Measurements from ENCODE around the gene RPL32. TPM values are rescaled to one million over a fixed set of nuclear protein-coding genes. Genes with fewer than 3 reads are reported as not detected.

Gene RPL32
- polyA plus RNA-seq, 4 donors, result 1,296 to 2,718 (median 2,420) TPM

DNA sequence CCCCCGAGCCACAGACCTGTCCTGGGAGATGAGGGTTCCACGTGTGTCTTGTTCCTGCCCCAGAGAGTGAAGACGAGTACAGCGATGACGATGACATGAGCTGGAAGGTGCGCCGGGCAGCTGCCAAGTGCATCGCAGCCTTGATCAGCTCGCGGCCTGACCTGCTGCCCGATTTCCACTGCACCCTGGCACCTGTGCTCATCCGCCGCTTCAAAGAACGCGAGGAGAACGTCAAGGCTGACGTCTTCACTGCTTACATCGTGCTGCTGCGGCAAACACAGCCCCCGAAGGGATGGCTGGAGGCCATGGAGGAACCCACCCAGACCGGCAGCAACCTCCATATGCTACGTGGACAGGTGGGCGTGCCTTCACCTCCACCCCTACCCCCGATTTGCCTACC, 26.3 kb downstream of the RPL32 start:
- Histone ChIP-seq H3K4me3 (ENCODE audit: low read depth in 1 of 3, low read length in 3 of 3) (no peak overlapping the region), H3K4me1 (ENCODE audit: control insufficient read depth in 3 of 3, insufficient read depth in 2 of 3, low read depth in 1 of 3, low read length in 2 of 3) (no peaks in the 10 kb centered on the region), H3K27me3 (ENCODE audit: control insufficient read depth in 3 of 3, insufficient read depth in 3 of 3, low read length in 3 of 3) (no peaks in the 10 kb centered on the region), H3K36me3 (ENCODE audit: control insufficient read depth in 3 of 3, insufficient read depth in 2 of 3, low read depth in 1 of 3, low read length in 3 of 3) (peaks cover 0 to 27% (median 0%) of the 10 kb centered on the region in 3 donors), H3K9me3 (ENCODE audit: control insufficient read depth in 2 of 2, insufficient read depth in 1 of 2, low read depth in 1 of 2, low read length in 1 of 2) (no peaks in the 10 kb centered on the region), H3K27ac (ENCODE audit: low read depth in 1 of 3, low read length in 2 of 3) (no peak overlapping the region)
- DNase-seq (no peak), FAIRE-seq (no peak)
- 82 to 91% (median 87%) methylated on average over 24 of the region's 24 CpGs for WGBS, 3 donors

DNA sequence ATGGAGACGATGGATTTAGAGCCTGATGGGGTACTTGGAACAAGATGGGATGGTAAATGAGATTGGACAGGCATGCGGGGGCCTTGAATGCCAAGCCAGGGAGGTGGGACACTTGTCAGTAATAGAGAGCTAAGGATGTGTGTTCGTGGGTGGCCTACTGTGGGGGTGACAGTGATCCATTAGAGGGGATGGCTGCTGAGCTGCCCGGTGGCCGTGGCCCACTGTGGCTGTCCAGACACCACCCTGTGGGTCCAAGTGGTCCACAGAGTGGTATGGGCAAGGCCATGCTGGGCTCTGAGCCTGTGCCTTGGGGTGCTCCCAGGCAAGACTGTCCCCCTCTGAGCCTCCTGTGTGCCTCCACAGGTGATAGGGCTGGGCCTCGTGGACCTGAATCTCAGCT, 27.4 kb downstream of the RPL32 start:
- Histone ChIP-seq H3K27me3 (ENCODE audit: control insufficient read depth in 3 of 3, insufficient read depth in 3 of 3, low read length in 3 of 3) (no peaks in the 10 kb centered on the region), H3K36me3 (ENCODE audit: control insufficient read depth in 3 of 3, insufficient read depth in 2 of 3, low read depth in 1 of 3, low read length in 3 of 3) (peaks cover 0 to 24% (median 0%) of the 10 kb centered on the region in 3 donors), H3K27ac (ENCODE audit: low read depth in 1 of 3, low read length in 2 of 3) (no peak overlapping the region), H3K4me1 (ENCODE audit: control insufficient read depth in 3 of 3, insufficient read depth in 2 of 3, low read depth in 1 of 3, low read length in 2 of 3) (no peaks in the 10 kb centered on the region), H3K9me3 (ENCODE audit: control insufficient read depth in 2 of 2, insufficient read depth in 1 of 2, low read depth in 1 of 2, low read length in 1 of 2) (no peaks in the 10 kb centered on the region), H3K4me3 (ENCODE audit: low read depth in 1 of 3, low read length in 3 of 3) (no peak overlapping the region)
- DNase-seq, result no peak
- FAIRE-seq, result no peak
- 81 to 90% (median 89%) methylated on average over 6 of the region's 6 CpGs for WGBS, 3 donors

DNA sequence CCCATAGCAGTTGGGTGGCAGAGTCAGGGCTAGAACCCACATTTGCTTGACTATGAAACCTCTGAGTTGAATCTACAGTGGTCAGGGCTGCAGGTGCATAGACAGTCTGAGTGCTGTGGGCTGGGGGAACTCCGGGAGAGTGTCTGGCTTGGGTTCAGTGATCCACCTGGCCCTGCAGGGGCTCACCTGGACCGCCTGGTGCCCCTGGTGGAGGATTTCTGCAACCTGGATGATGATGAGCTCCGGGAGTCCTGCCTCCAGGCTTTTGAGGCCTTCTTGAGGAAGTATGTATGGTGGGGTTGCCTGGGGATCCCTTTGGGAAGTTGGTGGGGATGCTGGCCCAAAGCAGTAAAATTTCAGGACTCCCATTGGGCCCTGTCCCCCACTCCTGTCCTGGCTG, 28.6 kb downstream of the RPL32 start:
- WGBS, 3 donors, result 84 to 92% (median 89%) methylated on average over 3 of the region's 3 CpGs
- no peaks in the 10 kb centered on the region for H3K9me3 ChIP-seq (ENCODE audit: control insufficient read depth in 2 of 2, insufficient read depth in 1 of 2, low read depth in 1 of 2, low read length in 1 of 2)
- DNase-seq, result no peak
- no peaks in the 10 kb centered on the region for H3K4me1 ChIP-seq (ENCODE audit: control insufficient read depth in 3 of 3, insufficient read depth in 2 of 3, low read depth in 1 of 3, low read length in 2 of 3)
- H3K27me3 ChIP-seq (ENCODE audit: control insufficient read depth in 3 of 3, insufficient read depth in 3 of 3, low read length in 3 of 3), result no peaks in the 10 kb centered on the region
- peaks cover 0 to 24% (median 0%) of the 10 kb centered on the region in 3 donors for H3K36me3 ChIP-seq (ENCODE audit: control insufficient read depth in 3 of 3, insufficient read depth in 2 of 3, low read depth in 1 of 3, low read length in 3 of 3)
- no peak for FAIRE-seq
- no peak overlapping the region for H3K27ac ChIP-seq (ENCODE audit: low read depth in 1 of 3, low read length in 2 of 3)
- H3K4me3 ChIP-seq (ENCODE audit: low read depth in 1 of 3, low read length in 3 of 3), result no peak overlapping the region

DNA sequence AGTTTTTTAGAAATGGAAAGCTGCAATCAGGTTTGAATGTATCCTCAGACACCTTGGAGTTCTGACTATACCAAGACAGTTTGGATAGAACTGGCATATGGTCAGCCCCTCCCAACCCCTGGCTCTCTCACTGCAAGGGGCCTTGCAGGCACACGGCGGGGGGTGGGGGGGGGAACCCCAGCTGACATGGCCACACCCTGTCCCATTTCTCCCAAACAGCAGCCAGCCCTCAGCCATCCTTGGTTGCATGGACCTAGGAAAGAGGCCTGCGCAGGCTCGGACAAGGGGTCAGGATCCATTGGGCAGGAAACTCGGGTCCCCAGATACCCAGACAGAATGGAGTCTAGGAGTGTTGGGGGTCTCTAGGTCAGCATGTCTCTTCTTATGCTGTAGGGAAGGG, 30.4 kb downstream of the RPL32 start:
- Histone ChIP-seq H3K27ac (ENCODE audit: low read depth in 1 of 3, low read length in 2 of 3) (no peak overlapping the region), H3K36me3 (ENCODE audit: control insufficient read depth in 3 of 3, insufficient read depth in 2 of 3, low read depth in 1 of 3, low read length in 3 of 3) (peaks cover 0 to 14% (median 0%) of the 10 kb centered on the region in 3 donors), H3K4me1 (ENCODE audit: control insufficient read depth in 3 of 3, insufficient read depth in 2 of 3, low read depth in 1 of 3, low read length in 2 of 3) (no peaks in the 10 kb centered on the region), H3K27me3 (ENCODE audit: control insufficient read depth in 3 of 3, insufficient read depth in 3 of 3, low read length in 3 of 3) (no peaks in the 10 kb centered on the region), H3K9me3 (ENCODE audit: control insufficient read depth in 2 of 2, insufficient read depth in 1 of 2, low read depth in 1 of 2, low read length in 1 of 2) (no peaks in the 10 kb centered on the region), H3K4me3 (ENCODE audit: low read depth in 1 of 3, low read length in 3 of 3) (no peak overlapping the region)
- 63 to 76% (median 64%) methylated on average over 5 of the region's 5 CpGs for WGBS, 3 donors
- FAIRE-seq (no peak), DNase-seq (no peak)

DNA sequence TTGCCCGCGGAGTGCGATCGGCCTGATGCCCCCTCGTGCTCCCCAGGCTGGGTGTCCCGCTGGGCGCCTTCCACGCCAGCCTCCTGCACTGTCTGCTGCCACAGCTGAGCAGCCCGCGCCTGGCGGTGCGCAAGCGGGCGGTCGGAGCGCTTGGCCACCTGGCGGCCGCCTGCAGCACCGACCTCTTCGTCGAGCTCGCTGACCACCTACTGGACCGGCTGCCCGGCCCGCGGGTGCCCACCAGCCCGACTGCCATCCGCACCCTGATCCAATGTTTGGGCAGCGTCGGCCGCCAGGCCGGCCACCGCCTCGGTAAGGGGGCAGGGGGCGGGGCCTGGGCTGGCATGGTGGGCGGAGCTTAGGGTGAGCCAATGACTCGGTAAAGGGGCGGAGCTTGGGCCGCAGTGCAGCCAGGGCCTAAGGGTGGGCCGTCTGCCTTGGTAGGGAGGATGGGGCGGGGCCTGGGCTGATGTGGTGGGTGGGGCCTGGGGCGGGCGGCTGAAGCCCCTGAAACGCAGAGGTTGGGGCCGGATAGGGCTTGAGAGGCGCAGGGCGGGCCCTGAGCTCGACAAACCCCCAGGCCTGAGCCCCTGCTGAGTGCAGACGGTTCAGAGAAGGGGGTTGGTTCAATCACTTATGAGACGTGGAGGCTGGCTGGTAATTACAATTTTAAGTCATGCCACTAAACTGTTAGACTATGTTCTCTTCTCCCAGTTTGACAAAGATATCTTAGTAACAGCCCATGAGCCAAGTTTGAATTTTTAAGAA, 31.2 kb downstream of the RPL32 start:
- WGBS, 3 donors, result 1% methylated on average over 45 to 50 of the region's 50 CpGs
- DNase-seq (peak; percentile 89 to 95), FAIRE-seq (no peak)
- Histone ChIP-seq H3K27ac (ENCODE audit: low read depth in 1 of 3, low read length in 2 of 3) (peak overlapping the region in 1 of 3 donors; percentile 59), H3K27me3 (ENCODE audit: control insufficient read depth in 3 of 3, insufficient read depth in 3 of 3, low read length in 3 of 3) (no peaks in the 10 kb centered on the region), H3K4me1 (ENCODE audit: control insufficient read depth in 3 of 3, insufficient read depth in 2 of 3, low read depth in 1 of 3, low read length in 2 of 3) (no peaks in the 10 kb centered on the region), H3K36me3 (ENCODE audit: control insufficient read depth in 3 of 3, insufficient read depth in 2 of 3, low read depth in 1 of 3, low read length in 3 of 3) (peaks cover 0 to 11% (median 0%) of the 10 kb centered on the region in 3 donors), H3K4me3 (ENCODE audit: low read depth in 1 of 3, low read length in 3 of 3) (peak overlapping the region; percentile 53 to 59 (median 55)), H3K9me3 (ENCODE audit: control insufficient read depth in 2 of 2, insufficient read depth in 1 of 2, low read depth in 1 of 2, low read length in 1 of 2) (no peaks in the 10 kb centered on the region)

DNA sequence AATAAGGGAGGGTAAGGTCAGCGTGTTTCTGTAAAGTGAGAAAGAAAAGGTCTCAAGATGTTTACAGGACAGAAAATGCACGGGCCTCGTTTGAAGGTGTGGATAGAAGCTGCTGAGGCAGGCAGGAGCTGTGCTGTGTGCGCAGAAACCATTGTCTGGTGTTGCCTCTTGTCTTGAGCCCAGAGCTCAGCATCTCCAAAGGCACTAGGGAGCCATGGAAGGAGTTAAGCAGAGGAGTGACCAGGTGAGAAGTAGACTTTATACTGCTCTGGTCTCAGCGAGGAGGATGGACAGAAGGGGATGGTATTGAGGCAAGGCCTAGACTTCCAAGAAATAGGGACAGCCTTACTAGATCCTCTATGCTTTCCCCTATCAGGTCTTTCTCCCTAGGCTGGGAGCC, 31.9 kb downstream of the RPL32 start:
- Histone ChIP-seq H3K36me3 (ENCODE audit: control insufficient read depth in 3 of 3, insufficient read depth in 2 of 3, low read depth in 1 of 3, low read length in 3 of 3) (peaks cover 0 to 10% (median 0%) of the 10 kb centered on the region in 3 donors), H3K27me3 (ENCODE audit: control insufficient read depth in 3 of 3, insufficient read depth in 3 of 3, low read length in 3 of 3) (no peaks in the 10 kb centered on the region), H3K27ac (ENCODE audit: low read depth in 1 of 3, low read length in 2 of 3) (peak overlapping the region in 1 of 3 donors; percentile 59), H3K4me1 (ENCODE audit: control insufficient read depth in 3 of 3, insufficient read depth in 2 of 3, low read depth in 1 of 3, low read length in 2 of 3) (no peaks in the 10 kb centered on the region), H3K4me3 (ENCODE audit: low read depth in 1 of 3, low read length in 3 of 3) (peak overlapping the region in 2 of 3 donors; percentile 53 to 55), H3K9me3 (ENCODE audit: control insufficient read depth in 2 of 2, insufficient read depth in 1 of 2, low read depth in 1 of 2, low read length in 1 of 2) (no peaks in the 10 kb centered on the region)
- no peak for DNase-seq
- WGBS, 3 donors, result 85 to 88% (median 85%) methylated on average over 5 of the region's 5 CpGs
- FAIRE-seq, result no peak

DNA sequence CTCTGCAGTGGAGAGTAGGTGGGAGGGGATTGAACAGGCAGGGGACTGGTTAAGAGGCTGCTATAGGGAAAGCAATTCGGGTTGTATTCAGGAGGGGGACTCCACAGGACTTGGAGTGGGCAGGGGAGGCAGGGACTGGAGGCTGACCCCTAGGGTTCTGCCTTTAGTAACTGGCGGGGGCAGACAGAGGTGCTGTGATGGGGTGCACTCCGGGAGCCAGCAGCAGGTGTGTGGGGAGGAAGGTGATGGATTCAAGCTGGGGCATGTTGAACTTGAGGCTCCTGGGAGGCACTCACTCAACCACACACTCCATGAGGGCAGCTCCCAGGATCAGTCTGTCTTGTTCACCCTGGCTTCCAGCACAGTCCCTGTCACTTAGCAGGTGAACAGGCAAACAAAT, 32.4 kb downstream of the RPL32 start:
- Histone ChIP-seq H3K4me1 (ENCODE audit: control insufficient read depth in 3 of 3, insufficient read depth in 2 of 3, low read depth in 1 of 3, low read length in 2 of 3) (no peaks in the 10 kb centered on the region), H3K9me3 (ENCODE audit: control insufficient read depth in 2 of 2, insufficient read depth in 1 of 2, low read depth in 1 of 2, low read length in 1 of 2) (no peaks in the 10 kb centered on the region), H3K27me3 (ENCODE audit: control insufficient read depth in 3 of 3, insufficient read depth in 3 of 3, low read length in 3 of 3) (no peaks in the 10 kb centered on the region), H3K27ac (ENCODE audit: low read depth in 1 of 3, low read length in 2 of 3) (no peak overlapping the region), H3K36me3 (ENCODE audit: control insufficient read depth in 3 of 3, insufficient read depth in 2 of 3, low read depth in 1 of 3, low read length in 3 of 3) (peaks cover 0 to 11% (median 0%) of the 10 kb centered on the region in 3 donors), H3K4me3 (ENCODE audit: low read depth in 1 of 3, low read length in 3 of 3) (no peak overlapping the region)
- no peak for DNase-seq
- no peak for FAIRE-seq
- 92 to 100% (median 92%) methylated on average over 3 of the region's 3 CpGs for WGBS, 3 donors

DNA sequence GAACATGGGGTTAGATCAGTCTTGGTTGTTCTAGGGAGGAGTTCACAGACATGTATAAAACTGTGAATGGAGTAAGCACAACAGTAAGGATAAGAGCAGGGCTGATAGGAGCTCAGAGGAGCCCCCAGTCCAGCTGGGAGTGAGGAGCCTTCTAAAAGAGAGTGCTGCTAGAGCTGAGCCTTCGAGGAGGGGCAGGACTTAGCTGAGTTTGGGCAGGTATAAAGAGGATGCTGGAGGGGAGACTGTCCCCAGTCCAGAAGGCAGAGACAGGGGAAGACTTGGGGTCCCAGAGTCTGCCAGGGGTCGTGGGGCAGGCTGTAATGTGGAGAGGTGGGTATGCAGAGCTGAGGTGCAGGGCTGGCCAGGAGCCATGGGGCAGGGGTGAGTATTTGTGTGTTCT, 32.8 kb downstream of the RPL32 start:
- no peaks in the 10 kb centered on the region for H3K9me3 ChIP-seq (ENCODE audit: control insufficient read depth in 2 of 2, insufficient read depth in 1 of 2, low read depth in 1 of 2, low read length in 1 of 2)
- H3K4me1 ChIP-seq (ENCODE audit: control insufficient read depth in 3 of 3, insufficient read depth in 2 of 3, low read depth in 1 of 3, low read length in 2 of 3), result no peaks in the 10 kb centered on the region
- FAIRE-seq (no peak), DNase-seq (no peak)
- H3K27ac ChIP-seq (ENCODE audit: low read depth in 1 of 3, low read length in 2 of 3), result no peak overlapping the region
- peaks cover 0 to 15% (median 0%) of the 10 kb centered on the region in 3 donors for H3K36me3 ChIP-seq (ENCODE audit: control insufficient read depth in 3 of 3, insufficient read depth in 2 of 3, low read depth in 1 of 3, low read length in 3 of 3)
- H3K4me3 ChIP-seq (ENCODE audit: low read depth in 1 of 3, low read length in 3 of 3), result no peak overlapping the region
- H3K27me3 ChIP-seq (ENCODE audit: control insufficient read depth in 3 of 3, insufficient read depth in 3 of 3, low read length in 3 of 3), result no peaks in the 10 kb centered on the region
- 60 to 76% (median 61%) methylated on average over 2 of the region's 2 CpGs for WGBS, 3 donors

Measured in small intestine (tissue), 7 donors.